Measurements from ENCODE around the gene CCNA1.

GRCh38 chr13:36418022-36418805 lies 14.1 kb upstream of the CCNA1 start:
- TF ChIP-seq POLR2A (IDR thresholded peaks at IDR 0.05; ENCODE audit: borderline replicate concordance, extremely low read depth, insufficient read depth, insufficient read length), result no peak
- TF ChIP-seq, protein P1, sequence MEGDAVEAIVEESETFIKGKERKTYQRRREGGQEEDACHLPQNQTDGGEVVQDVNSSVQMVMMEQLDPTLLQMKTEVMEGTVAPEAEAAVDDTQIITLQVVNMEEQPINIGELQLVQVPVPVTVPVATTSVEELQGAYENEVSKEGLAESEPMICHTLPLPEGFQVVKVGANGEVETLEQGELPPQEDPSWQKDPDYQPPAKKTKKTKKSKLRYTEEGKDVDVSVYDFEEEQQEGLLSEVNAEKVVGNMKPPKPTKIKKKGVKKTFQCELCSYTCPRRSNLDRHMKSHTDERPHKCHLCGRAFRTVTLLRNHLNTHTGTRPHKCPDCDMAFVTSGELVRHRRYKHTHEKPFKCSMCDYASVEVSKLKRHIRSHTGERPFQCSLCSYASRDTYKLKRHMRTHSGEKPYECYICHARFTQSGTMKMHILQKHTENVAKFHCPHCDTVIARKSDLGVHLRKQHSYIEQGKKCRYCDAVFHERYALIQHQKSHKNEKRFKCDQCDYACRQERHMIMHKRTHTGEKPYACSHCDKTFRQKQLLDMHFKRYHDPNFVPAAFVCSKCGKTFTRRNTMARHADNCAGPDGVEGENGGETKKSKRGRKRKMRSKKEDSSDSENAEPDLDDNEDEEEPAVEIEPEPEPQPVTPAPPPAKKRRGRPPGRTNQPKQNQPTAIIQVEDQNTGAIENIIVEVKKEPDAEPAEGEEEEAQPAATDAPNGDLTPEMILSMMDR (IDR thresholded peaks at IDR 0.05 in 2 of 3, conservative IDR thresholded peaks at IDR 0.05 in 1 of 3; ENCODE audit: borderline replicate concordance in 1 of 3, insufficient read depth in 1 of 3, low read depth in 2 of 3, low read length in 2 of 3), result no peak
- no peak for TF ChIP-seq POLR2AphosphoS5 (IDR thresholded peaks at IDR 0.05; ENCODE audit: low read depth, low read length)
- no peak for TF ChIP-seq EZH2phosphoT487 (IDR thresholded peaks at IDR 0.05; ENCODE audit: borderline replicate concordance)
- no peak for TF ChIP-seq REST (IDR thresholded peaks at IDR 0.05; ENCODE audit: low read depth)
- TF ChIP-seq JUND (IDR thresholded peaks at IDR 0.05), result no peak
- TF ChIP-seq EZH2 (IDR thresholded peaks at IDR 0.05), result no peak
- no peak for TF ChIP-seq FOSL1 (IDR thresholded peaks at IDR 0.05; ENCODE audit: low read depth)
